ENCODE data around the gene OVOL2.
"Not testable (repeated sequence)": the region's sequence is repeated elsewhere in the genome, so short reads cannot be mapped to it uniquely, and the experiment has no call there.

OVOL2 gene

DNA sequence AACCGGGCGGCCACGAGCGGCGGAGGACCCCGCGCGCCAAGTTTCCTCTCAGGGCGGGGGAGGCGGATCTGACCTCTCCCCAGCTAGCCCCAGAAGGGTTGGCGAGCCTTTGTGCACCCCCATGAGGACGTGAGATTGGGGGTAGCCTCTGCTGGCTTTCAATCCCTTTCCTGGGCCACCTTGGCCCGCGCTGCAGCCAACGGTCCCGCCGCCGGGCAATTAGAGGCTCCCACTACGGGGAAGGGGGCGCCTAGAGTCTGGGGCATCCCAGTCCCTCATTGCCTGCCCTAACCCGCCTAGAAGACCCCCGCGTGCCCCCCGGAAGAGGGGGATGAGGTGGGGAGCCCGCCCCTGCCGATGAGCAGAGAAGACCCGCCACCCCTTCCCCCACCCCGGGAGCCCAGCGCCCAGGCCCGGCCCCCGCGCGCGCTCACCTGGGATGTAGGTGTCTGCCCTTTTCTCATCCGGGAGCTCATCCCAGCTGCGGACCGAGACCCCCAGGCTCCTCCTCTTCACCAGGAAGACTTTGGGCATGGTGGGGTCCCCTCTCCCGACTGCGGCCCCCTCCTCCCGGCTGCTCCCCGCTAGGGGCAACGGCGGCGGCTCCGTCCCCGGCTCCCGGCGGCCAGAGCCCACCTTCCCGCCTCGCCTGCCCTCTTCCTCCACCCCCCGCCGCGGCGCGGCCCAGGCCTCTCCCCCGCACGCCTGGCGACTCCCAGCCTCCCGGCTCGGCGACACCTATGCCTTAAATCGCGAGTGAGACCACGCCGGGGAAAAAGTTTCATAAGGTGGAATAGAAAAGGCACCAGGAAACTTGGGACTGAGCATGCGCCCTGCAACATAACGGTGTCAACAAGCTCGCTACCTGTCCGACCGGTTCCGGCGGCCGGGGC, at the start of gene OVOL2:
Gene OVOL2, minus strand, starts transcription at position 816 of the 893 bp plus-strand sequence. Its CDS starts 282 bp downstream, at position 534.
- Histone ChIP-seq H3K27me3 (ENCODE audit: control insufficient read depth in 1 of 2, insufficient read depth in 2 of 2, low read length in 2 of 2) (peaks cover 16 to 21% of the 10 kb centered on the region in 2 donors), H3K27ac (ENCODE audit: low read depth, low read length) (peak within 1 kb of the TSS; percentile 92), H3K36me3 (ENCODE audit: control insufficient read depth in 1 of 2, insufficient read depth in 2 of 2, low read length in 2 of 2) (peaks cover 0 to under 1% of the 10 kb centered on the region in 2 donors), H3K9me3 (ENCODE audit: control insufficient read depth in 1 of 2, low read length in 2 of 2) (no peaks in the 10 kb centered on the region), H3K4me1 (ENCODE audit: control insufficient read depth in 1 of 2, insufficient read depth in 2 of 2, low read length in 2 of 2) (peaks cover 14 to 23% of the 10 kb centered on the region in 2 donors), H3K4me3 (ENCODE audit: low read depth in 1 of 2, low read length in 2 of 2) (peak within 1 kb of the TSS; percentile 64 to 69), H3K9ac (ENCODE audit: low read depth in 1 of 2, low read length in 2 of 2) (peak within 1 kb of the TSS; percentile 63 to 64)

DNA sequence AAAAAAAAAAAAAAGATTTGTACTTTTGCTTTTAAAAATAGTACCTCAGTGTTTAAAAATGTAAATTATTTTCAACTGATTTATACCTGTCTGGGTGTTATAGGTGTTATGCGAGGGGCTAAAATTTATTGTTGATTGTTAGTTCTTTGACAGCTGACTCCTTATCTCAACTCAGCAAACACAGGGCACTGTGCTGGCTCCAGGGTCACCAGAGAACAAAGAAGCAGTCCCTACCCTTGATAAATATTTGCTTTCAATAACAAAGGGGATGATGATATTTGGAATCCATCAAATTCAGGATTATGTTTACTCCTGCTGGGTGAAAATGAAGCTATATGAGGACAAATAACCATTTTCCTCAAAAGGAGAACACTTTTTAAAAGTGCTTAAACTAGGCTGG, 45.8 kb upstream of the OVOL2 start:
- Histone ChIP-seq H3K27me3 (ENCODE audit: control insufficient read depth in 1 of 2, insufficient read depth in 2 of 2, low read length in 2 of 2) (peaks cover 0 to 3% of the 10 kb centered on the region in 2 donors), H3K27ac (ENCODE audit: low read depth, low read length) (no peak overlapping the region), H3K36me3 (ENCODE audit: control insufficient read depth in 1 of 2, insufficient read depth in 2 of 2, low read length in 2 of 2) (no peaks in the 10 kb centered on the region), H3K4me3 (ENCODE audit: low read depth in 1 of 2, low read length in 2 of 2) (no peak overlapping the region), H3K9me3 (ENCODE audit: control insufficient read depth in 1 of 2, low read length in 2 of 2) (no peaks in the 10 kb centered on the region), H3K4me1 (ENCODE audit: control insufficient read depth in 1 of 2, insufficient read depth in 2 of 2, low read length in 2 of 2) (no peaks in the 10 kb centered on the region), H3K9ac (ENCODE audit: low read depth in 1 of 2, low read length in 2 of 2) (no peak overlapping the region)

DNA sequence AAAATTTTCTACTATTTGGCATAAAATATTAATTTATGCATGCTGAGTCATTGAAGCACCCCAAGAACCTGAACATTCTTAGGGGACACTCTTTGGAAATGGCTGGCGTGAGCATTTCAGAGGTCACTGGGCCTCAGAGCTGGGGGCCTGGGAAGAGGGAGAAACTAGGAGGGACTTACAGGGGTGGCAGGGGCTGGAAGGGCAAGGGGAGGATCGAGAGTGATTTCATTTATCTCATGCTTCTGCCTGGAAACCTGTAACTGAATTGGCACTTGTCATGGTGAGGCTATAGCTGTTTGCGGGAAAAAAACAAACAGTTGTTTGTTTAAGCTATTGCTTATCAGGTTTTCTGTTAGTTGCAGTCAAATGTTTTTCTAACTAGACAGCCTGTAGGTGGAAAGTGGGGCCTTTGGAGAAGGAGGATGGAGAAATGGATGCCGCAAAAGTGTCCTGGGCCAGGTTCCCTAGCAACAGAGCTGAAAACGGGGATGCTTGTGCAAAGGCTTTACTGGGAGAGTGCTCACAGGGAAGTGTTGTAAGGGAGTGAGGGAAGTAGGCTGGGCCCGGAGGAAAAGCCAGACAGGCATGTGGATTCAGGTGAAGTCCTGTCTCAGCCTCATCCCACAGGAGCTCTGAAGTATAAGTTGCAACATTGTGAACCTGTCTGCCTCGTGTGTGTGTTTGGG, 43.6 kb upstream of the OVOL2 start:
- Histone ChIP-seq H3K4me1 (ENCODE audit: control insufficient read depth in 1 of 2, insufficient read depth in 2 of 2, low read length in 2 of 2) (no peaks in the 10 kb centered on the region), H3K36me3 (ENCODE audit: control insufficient read depth in 1 of 2, insufficient read depth in 2 of 2, low read length in 2 of 2) (no peaks in the 10 kb centered on the region), H3K9me3 (ENCODE audit: control insufficient read depth in 1 of 2, low read length in 2 of 2) (no peaks in the 10 kb centered on the region), H3K4me3 (ENCODE audit: low read depth in 1 of 2, low read length in 2 of 2) (no peak overlapping the region), H3K9ac (ENCODE audit: low read depth in 1 of 2, low read length in 2 of 2) (no peak overlapping the region), H3K27ac (ENCODE audit: low read depth, low read length) (no peak overlapping the region), H3K27me3 (ENCODE audit: control insufficient read depth in 1 of 2, insufficient read depth in 2 of 2, low read length in 2 of 2) (peaks cover 0 to 3% of the 10 kb centered on the region in 2 donors)

DNA sequence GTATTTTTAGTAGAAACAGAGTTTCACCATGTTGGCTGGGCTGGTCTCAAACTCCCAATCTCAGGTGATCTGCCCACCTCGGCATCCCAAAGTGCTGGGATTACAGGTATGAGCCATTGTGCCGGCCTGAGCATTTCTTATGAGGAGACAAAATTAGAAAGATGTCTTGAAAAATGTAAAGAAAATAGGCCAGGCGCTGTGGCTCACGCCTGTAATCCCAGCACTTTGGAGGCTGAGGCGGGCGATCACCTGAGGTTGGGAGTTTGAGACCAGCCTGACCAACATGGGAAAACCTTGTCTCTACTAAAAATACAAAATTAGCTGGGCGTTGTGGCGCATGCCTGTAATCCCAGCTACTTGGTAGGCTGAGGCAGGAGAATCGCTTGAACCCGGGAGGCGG, 42.9 kb upstream of the OVOL2 start:
- H3K27ac ChIP-seq (ENCODE audit: low read depth, low read length); H3K36me3 ChIP-seq (ENCODE audit: control insufficient read depth in 1 of 2, insufficient read depth in 2 of 2, low read length in 2 of 2); H3K4me1 ChIP-seq (ENCODE audit: control insufficient read depth in 1 of 2, insufficient read depth in 2 of 2, low read length in 2 of 2); H3K9me3 ChIP-seq (ENCODE audit: control insufficient read depth in 1 of 2, low read length in 2 of 2); H3K9ac ChIP-seq (ENCODE audit: low read depth in 1 of 2, low read length in 2 of 2); H3K4me3 ChIP-seq (ENCODE audit: low read depth in 1 of 2, low read length in 2 of 2); H3K27me3 ChIP-seq (ENCODE audit: control insufficient read depth in 1 of 2, insufficient read depth in 2 of 2, low read length in 2 of 2): not testable (repeated sequence)

DNA sequence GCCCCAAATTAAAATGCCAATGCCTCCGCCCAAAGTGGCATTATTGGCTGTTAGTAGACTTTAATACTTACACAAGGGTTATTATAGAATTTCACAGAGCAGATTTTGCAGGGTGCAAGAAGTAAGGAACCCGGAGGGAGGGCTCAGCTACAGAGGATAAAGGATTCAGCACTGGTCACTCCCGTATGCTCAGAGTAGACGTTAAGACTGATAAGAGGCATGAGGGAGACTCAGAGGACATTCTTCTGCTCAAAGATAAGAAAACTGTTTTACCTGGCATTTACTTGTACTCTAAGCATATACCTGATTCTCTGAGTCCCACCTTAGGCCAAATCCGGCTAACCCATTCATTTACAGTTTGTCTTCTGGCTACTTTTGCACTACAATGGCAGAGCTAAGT, 36.5 kb upstream of the OVOL2 start:
- Histone ChIP-seq H3K27ac (ENCODE audit: low read depth, low read length) (no peak overlapping the region), H3K4me1 (ENCODE audit: control insufficient read depth in 1 of 2, insufficient read depth in 2 of 2, low read length in 2 of 2) (peaks cover 0 to 8% of the 10 kb centered on the region in 2 donors), H3K9me3 (ENCODE audit: control insufficient read depth in 1 of 2, low read length in 2 of 2) (no peaks in the 10 kb centered on the region), H3K27me3 (ENCODE audit: control insufficient read depth in 1 of 2, insufficient read depth in 2 of 2, low read length in 2 of 2) (no peaks in the 10 kb centered on the region), H3K9ac (ENCODE audit: low read depth in 1 of 2, low read length in 2 of 2) (no peak overlapping the region), H3K36me3 (ENCODE audit: control insufficient read depth in 1 of 2, insufficient read depth in 2 of 2, low read length in 2 of 2) (no peaks in the 10 kb centered on the region), H3K4me3 (ENCODE audit: low read depth in 1 of 2, low read length in 2 of 2) (no peak overlapping the region)

DNA sequence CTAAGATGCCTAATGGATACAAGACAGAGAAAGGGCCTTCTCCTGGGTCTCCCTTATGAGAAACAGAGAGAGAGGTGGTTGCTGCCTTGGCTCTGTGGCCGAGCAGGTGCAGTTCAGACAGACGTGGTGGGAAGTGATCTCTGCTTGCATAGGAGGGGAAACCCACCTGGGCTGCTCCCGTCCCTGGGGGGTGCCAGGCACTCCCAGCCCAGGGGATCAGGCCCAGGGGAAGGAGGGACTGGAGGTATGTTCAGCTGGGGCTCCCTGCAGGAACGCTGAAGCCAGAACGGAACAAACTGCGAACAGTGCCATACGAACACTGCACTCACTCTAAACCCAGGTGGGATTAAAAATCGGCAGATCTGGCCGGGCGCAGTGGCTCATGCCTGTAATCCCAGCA, 35.7 kb upstream of the OVOL2 start:
- peaks cover 0 to 8% of the 10 kb centered on the region in 2 donors for H3K4me1 ChIP-seq (ENCODE audit: control insufficient read depth in 1 of 2, insufficient read depth in 2 of 2, low read length in 2 of 2)
- H3K9me3 ChIP-seq (ENCODE audit: control insufficient read depth in 1 of 2, low read length in 2 of 2): no peaks in the 10 kb centered on the region
- no peaks in the 10 kb centered on the region for H3K27me3 ChIP-seq (ENCODE audit: control insufficient read depth in 1 of 2, insufficient read depth in 2 of 2, low read length in 2 of 2)
- H3K27ac ChIP-seq (ENCODE audit: low read depth, low read length): no peak overlapping the region
- H3K9ac ChIP-seq (ENCODE audit: low read depth in 1 of 2, low read length in 2 of 2): no peak overlapping the region
- no peak overlapping the region for H3K4me3 ChIP-seq (ENCODE audit: low read depth in 1 of 2, low read length in 2 of 2)
- H3K36me3 ChIP-seq (ENCODE audit: control insufficient read depth in 1 of 2, insufficient read depth in 2 of 2, low read length in 2 of 2): no peaks in the 10 kb centered on the region

DNA sequence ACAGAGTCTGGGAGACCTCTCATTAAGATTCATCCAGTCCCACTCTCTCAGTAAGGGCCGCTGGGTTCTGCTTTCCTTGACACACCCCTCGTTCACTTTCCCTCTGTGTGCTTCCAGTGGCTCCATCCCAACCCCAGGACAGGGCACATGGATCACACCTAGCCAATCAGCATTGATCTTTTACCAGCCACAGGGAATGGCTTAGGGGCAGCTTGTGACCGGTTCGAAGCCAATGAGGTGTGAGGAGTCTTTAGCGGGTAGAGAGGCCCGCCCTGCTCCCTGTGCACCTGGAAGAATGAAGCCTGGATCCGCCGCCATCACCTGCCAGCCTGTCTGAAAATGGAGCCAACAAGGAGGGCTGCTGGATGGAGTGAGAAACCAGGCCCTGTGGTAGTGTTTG, 35.2 kb upstream of the OVOL2 start:
- no peaks in the 10 kb centered on the region for H3K9me3 ChIP-seq (ENCODE audit: control insufficient read depth in 1 of 2, low read length in 2 of 2)
- no peak overlapping the region for H3K27ac ChIP-seq (ENCODE audit: low read depth, low read length)
- peaks cover 0 to 8% of the 10 kb centered on the region in 2 donors for H3K4me1 ChIP-seq (ENCODE audit: control insufficient read depth in 1 of 2, insufficient read depth in 2 of 2, low read length in 2 of 2)

DNA sequence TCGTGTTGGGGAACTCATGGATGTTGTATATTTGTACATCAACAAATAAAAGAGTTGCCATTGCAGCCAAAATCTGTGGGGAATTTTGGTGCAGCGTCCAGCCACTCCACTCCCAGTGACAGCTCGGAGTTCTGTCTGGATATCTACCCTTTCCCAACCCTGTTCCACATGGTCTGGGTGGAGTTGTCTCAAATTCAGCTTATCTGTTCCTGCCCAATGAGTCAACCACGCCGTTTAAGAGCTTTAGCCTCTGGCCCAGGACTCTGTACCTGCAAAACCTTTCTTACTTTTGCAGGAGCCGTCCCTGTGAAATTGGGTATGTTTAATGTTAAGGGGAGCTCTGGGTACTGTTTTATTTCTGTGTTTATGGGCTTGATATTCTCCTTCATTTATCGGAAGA, 33.9 kb upstream of the OVOL2 start:
- Histone ChIP-seq H3K27ac (ENCODE audit: low read depth, low read length) (no peak overlapping the region), H3K4me1 (ENCODE audit: control insufficient read depth in 1 of 2, insufficient read depth in 2 of 2, low read length in 2 of 2) (peaks cover 0 to 8% of the 10 kb centered on the region in 2 donors), H3K9me3 (ENCODE audit: control insufficient read depth in 1 of 2, low read length in 2 of 2) (no peaks in the 10 kb centered on the region), H3K4me3 (ENCODE audit: low read depth in 1 of 2, low read length in 2 of 2) (peak overlapping the region in 1 of 2 donors; percentile 62), H3K9ac (ENCODE audit: low read depth in 1 of 2, low read length in 2 of 2) (no peak overlapping the region), H3K27me3 (ENCODE audit: control insufficient read depth in 1 of 2, insufficient read depth in 2 of 2, low read length in 2 of 2) (no peaks in the 10 kb centered on the region), H3K36me3 (ENCODE audit: control insufficient read depth in 1 of 2, insufficient read depth in 2 of 2, low read length in 2 of 2) (no peaks in the 10 kb centered on the region)

More for the DNA sequence above, 35.2 kb upstream of the OVOL2 start:
- Histone ChIP-seq H3K4me3 (ENCODE audit: low read depth in 1 of 2, low read length in 2 of 2) (no peak overlapping the region), H3K27me3 (ENCODE audit: control insufficient read depth in 1 of 2, insufficient read depth in 2 of 2, low read length in 2 of 2) (no peaks in the 10 kb centered on the region), H3K9ac (ENCODE audit: low read depth in 1 of 2, low read length in 2 of 2) (no peak overlapping the region), H3K36me3 (ENCODE audit: control insufficient read depth in 1 of 2, insufficient read depth in 2 of 2, low read length in 2 of 2) (no peaks in the 10 kb centered on the region)

DNA sequence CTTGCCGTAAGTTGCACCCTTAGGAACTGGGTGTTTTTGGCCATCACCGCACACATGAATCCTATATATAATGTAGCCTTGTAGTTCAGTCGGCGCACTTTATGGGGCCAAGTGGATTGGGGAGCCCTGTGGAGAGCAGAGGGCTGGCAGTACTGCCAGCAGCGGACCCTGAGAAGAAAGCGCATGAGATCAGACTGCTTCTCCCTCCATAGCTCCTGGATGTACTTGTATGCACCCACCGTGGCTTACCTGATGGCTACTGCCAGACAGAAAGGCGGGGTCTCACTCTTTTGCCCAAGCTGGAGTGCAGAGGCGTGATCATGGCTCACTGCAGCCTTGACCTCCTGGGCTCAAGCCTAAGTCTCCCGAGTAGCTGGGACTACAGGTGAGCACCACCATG, 32.8 kb upstream of the OVOL2 start:
- Histone ChIP-seq H3K9me3 (ENCODE audit: control insufficient read depth in 1 of 2, low read length in 2 of 2) (no peaks in the 10 kb centered on the region), H3K4me3 (ENCODE audit: low read depth in 1 of 2, low read length in 2 of 2) (no peak overlapping the region), H3K27me3 (ENCODE audit: control insufficient read depth in 1 of 2, insufficient read depth in 2 of 2, low read length in 2 of 2) (no peaks in the 10 kb centered on the region), H3K27ac (ENCODE audit: low read depth, low read length) (no peak overlapping the region), H3K9ac (ENCODE audit: low read depth in 1 of 2, low read length in 2 of 2) (no peak overlapping the region), H3K4me1 (ENCODE audit: control insufficient read depth in 1 of 2, insufficient read depth in 2 of 2, low read length in 2 of 2) (peaks cover 0 to 8% of the 10 kb centered on the region in 2 donors), H3K36me3 (ENCODE audit: control insufficient read depth in 1 of 2, insufficient read depth in 2 of 2, low read length in 2 of 2) (no peaks in the 10 kb centered on the region)

DNA sequence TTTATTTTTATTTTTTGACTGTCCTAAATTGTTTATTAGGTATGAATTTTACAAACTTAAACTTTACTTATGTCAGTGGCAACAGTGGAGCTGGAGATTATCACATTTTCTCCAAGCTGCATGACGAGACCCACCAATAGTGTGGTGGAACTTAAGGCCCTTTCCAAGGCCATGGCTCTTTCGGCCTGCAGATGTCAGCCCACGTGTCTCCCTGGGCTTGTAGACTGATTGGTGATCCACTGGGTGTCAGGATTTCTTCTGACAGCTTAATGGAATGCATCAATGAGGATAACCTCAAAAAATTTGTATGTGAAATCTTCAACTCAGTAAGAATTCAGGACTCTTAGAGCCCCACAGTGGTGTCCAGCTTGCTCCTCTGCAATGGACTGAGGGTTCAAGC, 32.3 kb upstream of the OVOL2 start:
- Histone ChIP-seq H3K27ac (ENCODE audit: low read depth, low read length) (no peak overlapping the region), H3K9me3 (ENCODE audit: control insufficient read depth in 1 of 2, low read length in 2 of 2) (no peaks in the 10 kb centered on the region), H3K9ac (ENCODE audit: low read depth in 1 of 2, low read length in 2 of 2) (no peak overlapping the region), H3K4me3 (ENCODE audit: low read depth in 1 of 2, low read length in 2 of 2) (no peak overlapping the region), H3K27me3 (ENCODE audit: control insufficient read depth in 1 of 2, insufficient read depth in 2 of 2, low read length in 2 of 2) (no peaks in the 10 kb centered on the region), H3K36me3 (ENCODE audit: control insufficient read depth in 1 of 2, insufficient read depth in 2 of 2, low read length in 2 of 2) (no peaks in the 10 kb centered on the region), H3K4me1 (ENCODE audit: control insufficient read depth in 1 of 2, insufficient read depth in 2 of 2, low read length in 2 of 2) (peaks cover 0 to 8% of the 10 kb centered on the region in 2 donors)
